Measurements from ENCODE around the gene SEPTIN1. TPM values are rescaled to one million over a fixed set of nuclear protein-coding genes. Genes with fewer than 3 reads are reported as not detected.

The SEPTIN1 gene
- total and polyA plus RNA-seq, 2 of the 13 experiments (the other 11 are each of a cell fraction or from before 2014, with no cell fraction given): 0.18 to 0.67 TPM

DNA sequence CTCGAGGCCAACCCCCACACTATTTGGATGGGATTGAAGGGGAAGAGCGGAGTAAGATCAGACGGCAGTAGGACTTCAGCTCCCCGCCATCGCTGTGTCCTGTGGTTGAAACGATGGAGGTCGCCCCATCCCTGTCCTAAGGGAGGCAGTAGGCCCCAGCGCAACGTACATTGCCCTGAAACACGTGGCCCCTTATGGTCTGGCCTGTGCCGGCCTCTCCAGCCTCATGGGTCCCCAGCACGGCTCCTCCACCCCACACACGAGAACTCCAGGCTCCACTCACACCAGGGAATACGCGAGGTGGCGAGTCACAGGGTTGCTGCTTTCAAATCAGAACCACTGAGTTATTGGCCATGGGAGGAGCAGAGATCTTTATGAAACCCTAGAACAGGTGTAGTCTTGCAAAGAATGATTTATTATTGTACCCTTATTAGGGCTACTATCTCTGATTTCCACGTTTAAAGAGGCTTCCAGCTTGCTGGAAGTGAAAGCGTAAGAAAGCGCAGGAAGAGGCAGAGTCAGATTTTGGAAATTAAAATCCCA is 48.1 kb upstream of the SEPTIN1 start (continued):
- no peak for TF ChIP-seq SOX6 (IDR thresholded peaks at IDR 0.05)
- TF ChIP-seq SOX6 (CRISPR knock-in tag; IDR thresholded peaks at IDR 0.05): peak; percentile 65
- no peak; the same call in 1 of the 2 replicates for TF ChIP-seq NR2F2 (IDR thresholded peaks at IDR 0.05; ENCODE audit: borderline replicate concordance, low read depth)
- no peak for TF ChIP-seq NFIC (IDR thresholded peaks at IDR 0.05; ENCODE audit: low read length)
- TF ChIP-seq SP2 (CRISPR knock-in tag; IDR thresholded peaks at IDR 0.05): no peak
- TF ChIP-seq, protein P1, sequence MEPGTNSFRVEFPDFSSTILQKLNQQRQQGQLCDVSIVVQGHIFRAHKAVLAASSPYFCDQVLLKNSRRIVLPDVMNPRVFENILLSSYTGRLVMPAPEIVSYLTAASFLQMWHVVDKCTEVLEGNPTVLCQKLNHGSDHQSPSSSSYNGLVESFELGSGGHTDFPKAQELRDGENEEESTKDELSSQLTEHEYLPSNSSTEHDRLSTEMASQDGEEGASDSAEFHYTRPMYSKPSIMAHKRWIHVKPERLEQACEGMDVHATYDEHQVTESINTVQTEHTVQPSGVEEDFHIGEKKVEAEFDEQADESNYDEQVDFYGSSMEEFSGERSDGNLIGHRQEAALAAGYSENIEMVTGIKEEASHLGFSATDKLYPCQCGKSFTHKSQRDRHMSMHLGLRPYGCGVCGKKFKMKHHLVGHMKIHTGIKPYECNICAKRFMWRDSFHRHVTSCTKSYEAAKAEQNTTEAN (CRISPR knock-in tag; conservative IDR thresholded peaks at IDR 0.05): 0 out of 2 replicates have a peak, but pooled peaks have one; percentile 57
- TF ChIP-seq MAFK (conservative IDR thresholded peaks at IDR 0.05 in 1 of 2, IDR thresholded peaks at IDR 0.05 in 1 of 2; ENCODE audit: low read length in 2 of 2): no peak
- TF ChIP-seq ZKSCAN1 (IDR thresholded peaks at IDR 0.05; ENCODE audit: low read length): no peak
- peak; percentile 56; the same call in 1 of the 2 replicates for TF ChIP-seq ZNF564 (CRISPR knock-in tag; IDR thresholded peaks at IDR 0.05)
- no peak for TF ChIP-seq MYNN (CRISPR knock-in tag; IDR thresholded peaks at IDR 0.05; ENCODE audit: low read depth)
- TF ChIP-seq, protein P2, sequence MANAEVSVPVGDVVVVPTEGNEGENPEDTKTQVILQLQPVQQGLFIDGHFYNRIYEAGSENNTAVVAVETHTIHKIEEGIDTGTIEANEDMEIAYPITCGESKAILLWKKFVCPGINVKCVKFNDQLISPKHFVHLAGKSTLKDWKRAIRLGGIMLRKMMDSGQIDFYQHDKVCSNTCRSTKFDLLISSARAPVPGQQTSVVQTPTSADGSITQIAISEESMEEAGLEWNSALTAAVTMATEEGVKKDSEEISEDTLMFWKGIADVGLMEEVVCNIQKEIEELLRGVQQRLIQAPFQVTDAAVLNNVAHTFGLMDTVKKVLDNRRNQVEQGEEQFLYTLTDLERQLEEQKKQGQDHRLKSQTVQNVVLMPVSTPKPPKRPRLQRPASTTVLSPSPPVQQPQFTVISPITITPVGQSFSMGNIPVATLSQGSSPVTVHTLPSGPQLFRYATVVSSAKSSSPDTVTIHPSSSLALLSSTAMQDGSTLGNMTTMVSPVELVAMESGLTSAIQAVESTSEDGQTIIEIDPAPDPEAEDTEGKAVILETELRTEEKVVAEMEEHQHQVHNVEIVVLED (CRISPR knock-in tag; IDR thresholded peaks at IDR 0.05; ENCODE audit: borderline replicate concordance): no peak; the same call in 1 of the 2 replicates
- no peak for TF ChIP-seq RBM22 (optimal IDR thresholded peaks at IDR 0.05; ENCODE audit: low read length)
- TF ChIP-seq RELA (CRISPR knock-in tag; IDR thresholded peaks at IDR 0.05): peak; percentile 1; the same call in 1 of the 2 replicates
- peak; percentile 29; the same call in 1 of the 2 replicates for TF ChIP-seq ZNF44 (CRISPR knock-in tag; IDR thresholded peaks at IDR 0.05)
- TF ChIP-seq ZBTB42 (CRISPR knock-in tag; IDR thresholded peaks at IDR 0.05): peak; percentile 46; the same call in 1 of the 2 replicates
- TF ChIP-seq, protein P3, sequence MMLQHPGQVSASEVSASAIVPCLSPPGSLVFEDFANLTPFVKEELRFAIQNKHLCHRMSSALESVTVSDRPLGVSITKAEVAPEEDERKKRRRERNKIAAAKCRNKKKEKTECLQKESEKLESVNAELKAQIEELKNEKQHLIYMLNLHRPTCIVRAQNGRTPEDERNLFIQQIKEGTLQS (CRISPR knock-in tag; IDR thresholded peaks at IDR 0.05): no peak; the same call in 1 of the 2 replicates
- 0 out of 2 replicates have a peak, but pooled peaks have one; percentile 81 for TF ChIP-seq ZNF256 (CRISPR knock-in tag; conservative IDR thresholded peaks at IDR 0.05)
- no peak; the same call in 1 of the 2 replicates for TF ChIP-seq KLF11 (CRISPR knock-in tag; IDR thresholded peaks at IDR 0.05)
- TF ChIP-seq ZNF354B (CRISPR knock-in tag; IDR thresholded peaks at IDR 0.05): peak; percentile 56
- 0 out of 4 replicates have a peak, but pooled peaks of 1 of the 2 experiments have one; percentile 4 for TF ChIP-seq NR2F1 (CRISPR knock-in tag; IDR thresholded peaks at IDR 0.05)
- TF ChIP-seq, protein P4, sequence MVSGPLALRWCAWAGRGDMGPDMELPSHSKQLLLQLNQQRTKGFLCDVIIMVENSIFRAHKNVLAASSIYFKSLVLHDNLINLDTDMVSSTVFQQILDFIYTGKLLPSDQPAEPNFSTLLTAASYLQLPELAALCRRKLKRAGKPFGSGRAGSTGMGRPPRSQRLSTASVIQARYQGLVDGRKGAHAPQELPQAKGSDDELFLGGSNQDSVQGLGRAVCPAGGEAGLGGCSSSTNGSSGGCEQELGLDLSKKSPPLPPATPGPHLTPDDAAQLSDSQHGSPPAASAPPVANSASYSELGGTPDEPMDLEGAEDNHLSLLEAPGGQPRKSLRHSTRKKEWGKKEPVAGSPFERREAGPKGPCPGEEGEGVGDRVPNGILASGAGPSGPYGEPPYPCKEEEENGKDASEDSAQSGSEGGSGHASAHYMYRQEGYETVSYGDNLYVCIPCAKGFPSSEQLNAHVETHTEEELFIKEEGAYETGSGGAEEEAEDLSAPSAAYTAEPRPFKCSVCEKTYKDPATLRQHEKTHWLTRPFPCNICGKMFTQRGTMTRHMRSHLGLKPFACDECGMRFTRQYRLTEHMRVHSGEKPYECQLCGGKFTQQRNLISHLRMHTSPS (CRISPR knock-in tag; IDR thresholded peaks at IDR 0.05; ENCODE audit: low read depth): no peak
- TF ChIP-seq ZNF569 (CRISPR knock-in tag; IDR thresholded peaks at IDR 0.05; ENCODE audit: borderline replicate concordance): no peak
- TF ChIP-seq ZBTB7A (CRISPR knock-in tag; IDR thresholded peaks at IDR 0.05): peak; percentile 88
- TF ChIP-seq, protein P5, sequence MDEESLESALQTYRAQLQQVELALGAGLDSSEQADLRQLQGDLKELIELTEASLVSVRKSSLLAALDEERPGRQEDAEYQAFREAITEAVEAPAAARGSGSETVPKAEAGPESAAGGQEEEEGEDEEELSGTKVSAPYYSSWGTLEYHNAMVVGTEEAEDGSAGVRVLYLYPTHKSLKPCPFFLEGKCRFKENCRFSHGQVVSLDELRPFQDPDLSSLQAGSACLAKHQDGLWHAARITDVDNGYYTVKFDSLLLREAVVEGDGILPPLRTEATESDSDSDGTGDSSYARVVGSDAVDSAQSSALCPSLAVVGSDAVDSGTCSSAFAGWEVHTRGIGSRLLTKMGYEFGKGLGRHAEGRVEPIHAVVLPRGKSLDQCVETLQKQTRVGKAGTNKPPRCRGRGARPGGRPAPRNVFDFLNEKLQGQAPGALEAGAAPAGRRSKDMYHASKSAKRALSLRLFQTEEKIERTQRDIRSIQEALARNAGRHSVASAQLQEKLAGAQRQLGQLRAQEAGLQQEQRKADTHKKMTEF (CRISPR knock-in tag; IDR thresholded peaks at IDR 0.05): peak; percentile 54
